HG03442 (cell line): ENCODE data around the gene RALGDS.
"Not testable (repeated sequence)": the region's sequence is repeated elsewhere in the genome, so short reads cannot be mapped to it uniquely, and the experiment has no call there.

ENCODE experiments used
- ATAC-seq: cut with Tn5 transposase; IDR thresholded peaks from one replicate; pipeline ENCODE4 v1.9.1; 2021; ENCODE audit warnings: mild to moderate bottlenecking, moderate library complexity; ENCODE audit not compliant: unreplicated experiment

RALGDS gene

GRCh38 chr9:133121198-133121914 is at the start of gene RALGDS:
Gene RALGDS, minus strand, starts transcription at chr9:133121240. Its CDS starts 86 bp downstream, at chr9:133121154.
- ATAC-seq = peak; percentile 54

DNA sequence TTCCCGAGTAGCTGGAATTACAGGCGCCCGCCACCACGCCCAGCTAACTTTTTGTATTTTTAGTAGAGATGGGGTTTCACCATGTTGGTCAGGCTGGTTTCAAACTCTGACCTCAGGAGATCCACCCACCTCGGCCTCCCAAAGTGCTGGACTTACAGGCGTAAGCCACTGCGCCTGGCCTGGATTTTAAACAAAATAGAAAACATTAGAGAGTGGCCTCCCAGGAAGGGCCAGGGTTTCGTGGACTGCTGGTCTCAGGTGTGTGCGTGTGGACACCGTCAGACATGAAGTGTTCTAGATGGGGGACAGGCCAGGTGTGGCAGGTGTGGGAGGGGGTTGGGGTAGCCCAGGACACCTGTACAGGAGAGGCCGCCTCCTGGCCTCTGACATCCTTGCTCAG is 49.7 kb upstream of the RALGDS start:
- ATAC-seq = no peak

DNA sequence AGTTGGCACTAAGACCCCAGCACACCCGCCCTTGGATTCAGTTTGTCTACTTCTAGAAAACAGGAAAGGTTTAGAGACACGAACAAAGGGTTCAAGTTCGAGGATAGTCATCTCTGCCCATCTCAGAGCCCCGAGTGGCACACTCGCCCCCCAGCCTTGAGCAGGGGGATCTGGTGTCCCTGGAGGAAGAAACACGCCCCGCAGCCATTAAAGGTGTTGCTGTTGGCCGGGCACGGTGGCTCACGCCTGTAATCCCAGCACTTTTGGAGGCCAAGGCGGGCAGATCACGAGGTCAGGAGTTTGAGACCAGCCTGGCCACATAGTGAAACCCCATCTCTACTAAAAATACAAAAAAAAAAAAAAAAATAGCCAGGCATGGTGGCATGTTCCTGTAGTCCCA is 48.6 kb upstream of the RALGDS start:
- not testable (repeated sequence) for ATAC-seq

DNA sequence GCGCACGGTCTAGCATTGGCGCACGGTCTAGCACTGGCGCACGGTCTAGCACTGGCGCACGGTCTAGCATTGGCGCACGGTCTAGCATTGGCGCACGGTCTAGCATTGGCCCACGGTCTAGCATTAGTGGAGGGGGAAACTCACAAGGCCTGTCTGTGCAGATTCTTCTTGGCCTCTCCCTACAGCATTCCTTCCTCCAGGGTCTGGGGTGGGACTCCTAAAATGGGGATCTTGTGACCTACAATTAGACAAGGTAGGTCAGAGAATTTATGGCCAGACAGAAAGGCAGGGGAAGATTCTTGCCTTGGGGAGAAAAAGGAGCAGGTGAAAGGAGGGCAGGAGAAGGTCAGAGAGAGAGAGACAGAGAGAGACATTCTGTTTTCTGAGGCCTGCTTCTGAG is 48.1 kb upstream of the RALGDS start:
- ATAC-seq = no peak

DNA sequence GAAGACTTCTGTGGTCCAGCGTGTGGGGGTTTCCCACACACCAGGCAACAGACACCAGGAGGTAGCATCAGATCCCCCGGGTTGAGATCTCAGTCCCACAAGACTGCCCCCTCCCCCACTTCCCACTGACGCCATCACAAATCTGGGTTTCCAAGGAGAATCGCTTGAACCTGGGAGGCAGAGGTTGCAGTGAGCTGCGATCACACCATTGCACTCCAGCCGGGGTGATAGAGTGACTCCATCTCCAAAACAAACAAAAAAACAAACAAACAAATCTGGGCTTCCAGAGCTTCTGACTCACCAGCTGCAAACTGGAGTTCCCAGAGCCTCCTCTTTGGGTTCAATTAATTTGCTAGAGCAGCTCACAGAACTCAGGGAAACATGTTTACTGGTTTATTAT is 47.4 kb upstream of the RALGDS start:
- ATAC-seq = no peak

DNA sequence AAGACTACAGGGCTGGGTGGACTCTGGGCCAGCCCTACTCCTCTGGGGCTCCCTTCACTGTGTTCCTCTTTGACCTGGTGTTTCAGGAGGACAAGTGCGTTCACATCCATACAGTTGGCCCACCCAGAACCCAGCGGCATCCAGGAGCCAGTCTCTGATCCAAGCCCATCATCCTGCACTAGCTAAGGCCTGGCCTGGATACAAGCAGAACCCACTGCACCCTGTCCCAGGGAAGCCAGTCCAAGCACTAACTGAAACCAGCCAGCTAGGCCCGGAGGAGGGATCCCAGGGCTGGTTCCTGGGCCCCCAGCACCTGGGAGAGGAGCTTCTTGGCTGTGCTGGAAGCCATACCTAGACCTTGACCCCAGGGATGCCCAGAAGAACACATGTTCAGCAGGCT is 46.7 kb upstream of the RALGDS start:
- no peak for ATAC-seq

DNA sequence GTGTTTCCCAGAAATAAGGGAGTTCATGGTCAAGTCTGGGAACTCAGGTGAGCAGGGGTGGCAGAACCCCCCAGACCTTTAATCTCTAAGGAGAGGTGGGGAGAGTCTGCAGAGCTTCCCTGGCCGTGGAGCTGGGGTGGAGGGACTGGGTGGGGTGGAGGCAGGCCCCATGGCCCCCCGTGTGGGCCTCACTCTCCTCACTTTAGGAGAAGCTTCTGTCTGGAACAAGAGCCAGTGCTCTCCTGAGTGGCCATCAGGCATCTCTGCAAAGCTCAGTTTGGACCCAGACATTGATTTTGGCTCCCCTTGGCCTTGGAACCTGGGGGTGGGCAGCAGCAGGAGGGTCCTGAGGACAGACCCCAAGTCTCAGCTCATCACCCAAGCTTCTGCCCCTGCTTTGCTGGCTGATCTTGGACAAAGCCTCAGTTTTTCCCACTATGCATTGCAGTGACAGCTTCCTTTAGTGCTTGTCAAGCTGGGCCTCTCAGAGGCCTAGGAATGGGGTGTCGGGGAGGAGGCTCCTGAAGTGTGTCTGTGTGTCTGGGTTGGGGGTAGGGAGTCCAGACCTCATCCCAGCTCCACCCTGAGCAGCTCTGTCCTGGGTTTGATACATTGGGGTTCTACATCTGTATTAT is 46.2 kb upstream of the RALGDS start:
- ATAC-seq = no peak

GRCh38 chr9:133166392-133166791 is 45.4 kb upstream of the RALGDS start:
- no peak for ATAC-seq

- no peak for ATAC-seq
Measured at GRCh38 chr9:133165452-133165730, 44.4 kb upstream of the RALGDS start.

- ATAC-seq = no peak
Measured at GRCh38 chr9:133164191-133164590, 43.2 kb upstream of the RALGDS start.

- ATAC-seq = no peak
Measured at GRCh38 chr9:133163504-133164172, 42.6 kb upstream of the RALGDS start, which contains the start of gene GBGT1. Gene GBGT1, minus strand, starts transcription at chr9:133163914. Its CDS starts 1,502 bp downstream, at chr9:133162412.

DNA sequence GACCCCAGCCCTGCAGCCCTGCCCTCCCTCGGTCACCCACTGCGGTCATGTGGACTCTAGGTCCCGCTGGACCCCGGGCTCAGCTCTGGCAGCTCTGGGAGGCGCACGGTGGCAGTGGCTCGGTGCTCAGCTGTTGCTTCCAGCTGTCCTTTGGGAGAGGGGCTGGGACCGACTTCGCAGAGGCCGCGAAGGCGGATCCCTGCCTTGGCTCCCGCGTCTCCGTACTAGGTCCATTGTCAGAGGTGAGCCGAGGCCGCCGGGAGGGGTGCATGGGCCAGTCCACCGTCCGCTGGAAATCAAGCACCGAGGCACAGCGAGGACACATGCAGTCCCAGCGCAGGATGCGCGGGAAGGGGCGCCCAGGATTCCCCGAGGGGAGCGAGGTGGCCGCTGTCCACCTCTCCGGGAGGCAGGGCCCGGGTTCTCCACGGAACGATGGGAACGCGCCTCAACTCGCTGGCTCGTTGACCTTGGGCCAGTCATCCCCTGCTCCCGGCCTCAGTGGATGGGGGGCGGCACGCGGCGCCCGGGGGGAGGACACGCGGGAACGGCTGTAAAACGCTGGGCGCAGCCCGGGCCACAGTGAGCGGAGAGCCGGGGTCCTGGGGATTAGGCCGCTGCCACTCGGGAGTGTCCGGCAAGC is 41.9 kb upstream of the RALGDS start:
- ATAC-seq = no peak

- no peak for ATAC-seq
Measured at GRCh38 chr9:133161547-133161950, 40.5 kb upstream of the RALGDS start.

GRCh38 chr9:133160742-133161546 is 39.9 kb upstream of the RALGDS start:
- no peak for ATAC-seq

DNA sequence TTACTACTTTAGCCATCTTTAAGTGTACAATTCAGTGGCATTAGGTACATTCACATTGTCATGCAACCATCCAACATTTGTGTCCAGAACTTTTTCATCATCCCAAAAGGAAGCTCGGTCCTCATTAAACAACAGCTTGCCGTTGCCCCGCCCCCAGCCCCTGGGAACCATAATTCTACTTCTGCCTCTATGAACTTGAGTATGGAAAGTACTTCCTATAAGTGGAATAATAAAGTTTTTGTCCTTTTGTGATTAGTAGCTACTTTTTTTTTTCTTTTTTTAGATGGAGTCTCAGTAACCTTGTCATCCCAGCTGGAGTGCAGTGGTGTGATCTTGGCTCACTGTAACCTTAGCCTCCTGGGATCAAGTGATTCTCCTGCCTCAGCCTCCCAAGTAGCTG is 37.7 kb upstream of the RALGDS start:
- no peak for ATAC-seq

GRCh38 chr9:133155156-133155555 is 34.1 kb upstream of the RALGDS start:
- ATAC-seq = no peak

- no peak for ATAC-seq
Measured at GRCh38 chr9:133154097-133154989, 33.3 kb upstream of the RALGDS start.

DNA sequence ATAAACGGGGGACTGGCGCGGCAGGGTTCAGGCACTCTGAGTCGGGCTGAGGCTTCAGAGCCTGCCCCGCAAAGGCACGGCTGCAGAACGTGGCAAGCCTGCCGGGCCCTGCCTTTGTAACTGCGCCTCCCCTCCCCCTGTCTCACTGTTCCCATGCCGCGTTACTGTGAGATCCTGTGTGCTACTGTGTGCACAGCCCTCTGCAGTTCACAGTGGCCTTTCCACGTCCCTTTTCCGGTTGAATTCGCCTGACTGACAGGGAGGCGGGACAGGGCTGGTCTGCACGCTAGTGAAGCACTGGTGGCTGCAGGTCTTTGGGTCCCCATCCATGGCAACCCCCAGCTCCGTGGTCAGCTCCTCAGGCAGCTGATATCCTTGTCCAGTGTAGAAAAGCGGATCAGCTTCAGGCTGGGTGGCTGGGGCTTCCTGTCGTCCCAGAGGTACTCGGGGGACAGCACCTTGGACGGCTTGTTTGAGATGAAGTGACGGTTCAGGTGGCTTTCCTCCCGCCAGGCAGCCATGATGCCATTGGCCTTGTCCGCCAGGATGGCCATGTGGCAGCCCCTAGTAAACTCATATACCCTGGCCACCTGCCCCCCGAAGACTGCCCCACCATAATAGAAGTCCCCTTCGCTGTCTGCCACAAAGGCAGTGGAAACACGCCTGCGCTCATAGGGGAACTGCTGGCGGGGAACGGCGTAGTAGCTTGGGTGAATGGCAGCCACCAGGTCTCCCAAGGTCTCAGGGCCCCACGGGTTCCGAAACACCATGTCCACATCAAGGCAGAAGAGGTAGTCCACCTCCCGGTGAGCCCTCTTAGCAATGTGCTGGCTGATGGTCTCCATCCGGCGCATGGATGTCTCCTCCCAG is 32.4 kb upstream of the RALGDS start:
- ATAC-seq = no peak
